ENCODE measurements around the gene HDAC2. TPM values are rescaled to one million over a fixed set of nuclear protein-coding genes. Genes with fewer than 3 reads are reported as not detected.

HDAC2 gene
- total and polyA plus RNA-seq, 11 donors: 18.3 to 64.7 (median 48.0) TPM

- Histone ChIP-seq H3K9me3 (peaks cover 0 to 20% (median 9%) of the 10 kb centered on the region in 12 donors), H3K36me3 (no peaks in the 10 kb centered on the region), H3K27me3 (no peaks in the 10 kb centered on the region), H3K4me1 (no peaks in the 10 kb centered on the region), H3K4me3 (no peak overlapping the region), H3K27ac (no peak overlapping the region)
- intact Hi-C loops (cut with DNase I): no loop called here
- DNase-seq (no peak), ATAC-seq (no peak)
- TF ChIP-seq CTCF (IDR thresholded peaks at IDR 0.05): no peak
- TF ChIP-seq POLR2A (IDR thresholded peaks at IDR 0.05): no peak
- 73 to 78% (median 74%) methylated on average over 6 of the region's 6 CpGs for WGBS, 4 donors
These were observed 76.0 kb downstream of the HDAC2 start for GRCh38 chr6:113894712-113895674.

GRCh38 chr6:113893866-113894265, 77.1 kb downstream of the HDAC2 start:
- Histone ChIP-seq H3K9me3 (peaks cover 0 to 20% (median 9%) of the 10 kb centered on the region in 12 donors), H3K4me1 (no peaks in the 10 kb centered on the region), H3K36me3 (no peaks in the 10 kb centered on the region), H3K27me3 (no peaks in the 10 kb centered on the region), H3K27ac (no peak overlapping the region), H3K4me3 (no peak overlapping the region)
- no peak for TF ChIP-seq CTCF (IDR thresholded peaks at IDR 0.05)
- no peak for TF ChIP-seq POLR2A (IDR thresholded peaks at IDR 0.05)
- DNase-seq (no peak), ATAC-seq (no peak)
- 79 to 85% (median 83%) methylated on average over 3 of the region's 3 CpGs for WGBS, 4 donors
- intact Hi-C loops (cut with DNase I): no loop called here

GRCh38 chr6:113893451-113893850, 77.5 kb downstream of the HDAC2 start:
- no peak for ATAC-seq
- Histone ChIP-seq H3K4me3 (no peak overlapping the region), H3K4me1 (no peaks in the 10 kb centered on the region), H3K9me3 (peaks cover 0 to 20% (median 9%) of the 10 kb centered on the region in 12 donors), H3K27me3 (no peaks in the 10 kb centered on the region), H3K36me3 (no peaks in the 10 kb centered on the region), H3K27ac (no peak overlapping the region)
- no peak for TF ChIP-seq CTCF (IDR thresholded peaks at IDR 0.05)
- no peak for TF ChIP-seq POLR2A (IDR thresholded peaks at IDR 0.05)
- intact Hi-C loops (cut with DNase I): no loop called here
- no peak for DNase-seq

- no peaks in the 10 kb centered on the region for H3K4me1 ChIP-seq
- TF ChIP-seq POLR2A (IDR thresholded peaks at IDR 0.05) (no peak), CTCF (IDR thresholded peaks at IDR 0.05) (no peak)
- ATAC-seq: no peak
- no peak for DNase-seq
- no peak overlapping the region for H3K27ac ChIP-seq
- peaks cover 0 to 20% (median 9%) of the 10 kb centered on the region in 12 donors for H3K9me3 ChIP-seq
- no peaks in the 10 kb centered on the region for H3K27me3 ChIP-seq
- H3K4me3 ChIP-seq: no peak overlapping the region
- intact Hi-C loops (cut with DNase I): no loop called here
- 87 to 91% (median 88%) methylated on average over 3 of the region's 3 CpGs for WGBS, 4 donors
- no peaks in the 10 kb centered on the region for H3K36me3 ChIP-seq
These were observed 81.9 kb downstream of the HDAC2 start for GRCh38 chr6:113888956-113889630.
